Left lung (tissue), 10 donors: ENCODE measurements around the gene EN2. TPM values are rescaled to one million over a fixed set of nuclear protein-coding genes. Genes with fewer than 3 reads are reported as not detected.

Experiments
- ATAC-seq: fragments of 200-7000 bp; cut with Tn5 transposase; one replicate; pipeline ENCODE4 v1.9.1; 2020; ENCODE audit warnings: moderate library complexity
- DNase-seq, 4 donors: peaks; one replicate each; pipeline ENCODE4 v3.0.0-alpha.2; 2013 to 2020
- H3K27ac ChIP-seq, 2 donors: fragments of 200-600 bp; sonication (generic) in 1 of 2; one replicate each; pipeline versions ENCODE4 v1.5.0 to v1.8.0; 2020 to 2021
- H3K27me3 ChIP-seq, 2 donors: fragments of 200-600 bp; sonication (generic) in 1 of 2; one replicate each; pipeline versions ENCODE4 v1.5.0 to v1.8.0; 2020 to 2021
- H3K36me3 ChIP-seq, 2 donors: fragments of 200-600 bp; sonication (generic) in 1 of 2; one replicate each; pipeline versions ENCODE4 v1.5.0 to v1.8.0; 2020 to 2021
- H3K4me1 ChIP-seq, 2 donors: fragments of 200-600 bp; one replicate each; pipeline ENCODE4 v1.8.0; 2021
- H3K4me3 ChIP-seq, 2 donors: fragments of 200-600 bp; sonication (generic) in 1 of 2; one replicate each; pipeline versions ENCODE4 v1.5.0 to v1.8.0; 2020 to 2021; ENCODE audit warnings: mild to moderate bottlenecking in 1 of 2
- H3K9me3 ChIP-seq, 2 donors: fragments of 200-600 bp; sonication (generic) in 1 of 2; one replicate each; pipeline versions ENCODE4 v1.5.0 to v1.8.0; 2020 to 2021
- CTCF ChIP-seq, 2 donors: fragments of 200-600 bp; sonication (generic) in 1 of 2; IDR thresholded peaks; one replicate each; pipeline versions ENCODE4 v1.5.0 to v1.8.0; 2021; ENCODE audit warnings: antibody characterized with exemption in 2 of 2
- intact Hi-C, 2 donors: fragments of 100-400 bp; cut with DNase I; formaldehyde crosslinking; loops; one replicate each; pipeline versions ENCODE4 v1.11.2 to v1.14.2; 2022
- polyA plus RNA-seq, 6 donors: library from polyadenylated mRNA; unstranded; fragments of 120-200 nt; gene quantifications; one replicate each; pipeline ENCODE4 v1.2.1, GENCODE V29; 2013; ENCODE audit not compliant: insufficient read length in 6 of 6
- total RNA-seq, 2 donors: library from RNA; stranded (reverse); fragmentation: NEBNext Ultra II Directional; extraction: Animal tissue kit (Norgen Biotek cat#: 25700); gene quantifications; one replicate each; pipeline ENCODE4 v1.2.1, GENCODE V29; 2021
- donor health status: DM: no; HTN: yes; CAD: no.
- donor health status: DM: no; HTN: no; CAD: no.

The EN2 gene
- total and polyA plus RNA-seq, 8 donors: not detected

GRCh38 chr7:155511702-155511996 is 53.7 kb downstream of the EN2 start:
- H3K36me3 ChIP-seq: no peaks in the 10 kb centered on the region
- ATAC-seq (no peak), DNase-seq (no peak)
- no peak for TF ChIP-seq CTCF (IDR thresholded peaks at IDR 0.05)
- no peak overlapping the region for H3K27ac ChIP-seq
- intact Hi-C loops: no loop called here
- H3K4me1 ChIP-seq: peaks cover 0 to 7% of the 10 kb centered on the region in 2 donors
- peaks cover 78 to 100% of the 10 kb centered on the region in 2 donors for H3K27me3 ChIP-seq
- no peaks in the 10 kb centered on the region for H3K9me3 ChIP-seq
- H3K4me3 ChIP-seq: no peak overlapping the region

- H3K4me3 ChIP-seq: no peak overlapping the region
- H3K4me1 ChIP-seq: peaks cover 0 to 7% of the 10 kb centered on the region in 2 donors
- no peaks in the 10 kb centered on the region for H3K36me3 ChIP-seq
- intact Hi-C loops: no loop called here
- no peak overlapping the region for H3K27ac ChIP-seq
- DNase-seq: no peak
- TF ChIP-seq CTCF (IDR thresholded peaks at IDR 0.05): no peak
- no peak for ATAC-seq
- peaks cover 71 to 100% of the 10 kb centered on the region in 2 donors for H3K27me3 ChIP-seq
- H3K9me3 ChIP-seq: no peaks in the 10 kb centered on the region
Measured at GRCh38 chr7:155512246-155512887, 54.4 kb downstream of the EN2 start.

DNA sequence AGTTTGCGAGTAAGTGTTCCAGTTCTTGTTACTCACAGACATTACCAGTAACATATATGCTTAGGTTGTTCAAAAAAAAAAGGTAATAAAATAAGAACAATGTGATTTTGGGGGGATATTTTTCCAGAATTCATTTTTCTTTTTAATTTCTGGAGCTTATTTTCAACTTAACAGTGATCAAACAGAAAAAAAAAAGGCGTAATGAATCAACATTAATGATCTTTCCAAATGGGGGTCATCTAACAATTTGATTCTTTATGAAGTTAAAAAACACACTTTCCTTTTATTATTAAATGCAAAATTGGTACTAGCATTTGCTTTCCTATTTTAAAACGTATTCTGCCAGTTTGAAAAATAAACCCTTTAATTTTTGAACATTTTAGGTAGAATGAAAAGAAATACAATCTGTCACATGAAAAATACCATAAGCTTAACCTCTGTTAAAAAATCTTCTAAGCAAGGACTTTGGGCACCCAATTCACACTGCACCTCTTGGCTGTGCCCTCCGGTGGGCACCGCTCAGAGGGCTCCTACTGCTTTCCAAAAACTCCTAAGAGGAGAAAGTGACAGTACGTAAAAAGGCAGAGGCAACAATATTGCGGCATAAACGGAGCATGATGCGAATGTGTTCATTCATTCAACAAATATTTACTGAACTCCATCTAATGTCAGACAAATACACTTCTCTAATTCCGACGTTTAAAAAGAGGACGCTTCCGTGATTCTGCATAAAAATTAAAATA is 55.8 kb downstream of the EN2 start:
- Histone ChIP-seq H3K36me3 (no peaks in the 10 kb centered on the region), H3K4me3 (no peak overlapping the region), H3K4me1 (peaks cover 0 to 7% of the 10 kb centered on the region in 2 donors), H3K27ac (no peak overlapping the region), H3K27me3 (peaks cover 57 to 100% of the 10 kb centered on the region in 2 donors), H3K9me3 (no peaks in the 10 kb centered on the region)
- intact Hi-C loops: no loop called here
- no peak for TF ChIP-seq CTCF (IDR thresholded peaks at IDR 0.05)
- ATAC-seq (no peak), DNase-seq (no peak)

DNA sequence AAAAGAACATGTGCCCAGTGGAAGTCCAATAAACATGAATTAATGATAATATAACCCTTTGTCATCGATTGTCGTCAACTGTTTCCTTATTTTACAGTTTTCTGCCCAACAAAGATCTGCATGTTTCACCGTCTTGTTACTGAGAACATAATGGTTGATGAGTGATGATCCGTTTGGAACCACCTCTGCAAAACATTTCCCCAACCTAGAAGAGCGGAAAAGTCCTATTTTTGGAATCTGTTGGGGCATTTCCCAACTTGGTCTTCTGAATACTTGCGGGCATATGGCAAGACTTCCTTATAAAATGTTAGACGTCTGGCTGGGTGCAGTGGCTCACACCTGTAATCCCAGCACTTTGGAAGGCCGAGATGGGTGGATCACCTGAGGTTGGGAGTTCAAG is 56.4 kb downstream of the EN2 start:
- ATAC-seq: no peak
- Histone ChIP-seq H3K27me3 (peaks cover 52 to 100% of the 10 kb centered on the region in 2 donors), H3K4me3 (no peak overlapping the region), H3K27ac (no peak overlapping the region), H3K9me3 (no peaks in the 10 kb centered on the region), H3K4me1 (peaks cover 0 to 7% of the 10 kb centered on the region in 2 donors), H3K36me3 (no peaks in the 10 kb centered on the region)
- intact Hi-C loops: no loop called here
- no peak for DNase-seq
- no peak for TF ChIP-seq CTCF (IDR thresholded peaks at IDR 0.05)

Other genes starting within 250 kb of the EN2 start
- 100 to 1,000 TPM in 1 of 2 donors, 10 to 100 TPM in 1; 64.9 to 170 TPM for gene INSIG1, start 160.3 kb upstream of the EN2 start, total RNA-seq
- 10 to 100 TPM; 13.5 to 30.8 (median 20.3) TPM for gene INSIG1, start 160.3 kb upstream of the EN2 start, polyA plus RNA-seq
- not detected for gene CNPY1, start 88.4 kb downstream of the EN2 start, total RNA-seq
- not detected for gene CNPY1, start 88.4 kb downstream of the EN2 start, polyA plus RNA-seq
- gene RBM33, start 186.5 kb downstream of the EN2 start, total RNA-seq: 10 to 100 TPM; 44.5 to 54.0 TPM
- gene RBM33, start 186.5 kb downstream of the EN2 start, polyA plus RNA-seq: 10 to 100 TPM; 35.2 to 56.4 (median 44.5) TPM